Measurements from ENCODE around the gene UVRAG. TPM values are rescaled to one million over a fixed set of nuclear protein-coding genes. Genes with fewer than 3 reads are reported as not detected.

The UVRAG gene
- total and polyA plus RNA-seq, 2 of the 13 experiments (the other 11 are each of a cell fraction or from before 2014, with no cell fraction given) = 9.7 to 17.3 TPM

GRCh38 chr11:75768112-75768908 lies 46.7 kb upstream of the UVRAG start, which contains the start of gene DGAT2 (continued):
- TF ChIP-seq GPN1 (CRISPR knock-in tag; IDR thresholded peaks at IDR 0.05; ENCODE audit: borderline replicate concordance) = no peak
- no peak for TF ChIP-seq CENPBD1 (CRISPR knock-in tag; IDR thresholded peaks at IDR 0.05; ENCODE audit: borderline replicate concordance, low read depth)
- TF ChIP-seq ZNF646 (CRISPR knock-in tag; IDR thresholded peaks at IDR 0.05) = 0 out of 2 replicates have a peak, but pooled peaks have one; percentile 27
- peak; percentile 95; the same call in 1 of the 2 replicates for TF ChIP-seq TFDP1 (CRISPR knock-in tag; IDR thresholded peaks at IDR 0.05; ENCODE audit: borderline replicate concordance)
- peak; percentile 24; the same call in 1 of the 2 replicates for TF ChIP-seq ZNF710 (CRISPR knock-in tag; IDR thresholded peaks at IDR 0.05; ENCODE audit: borderline replicate concordance)
- peak; percentile 82; the same call in 1 of the 2 replicates for TF ChIP-seq ZNF441 (CRISPR knock-in tag; IDR thresholded peaks at IDR 0.05; ENCODE audit: borderline replicate concordance)
- TF ChIP-seq SSRP1 (CRISPR knock-in tag; IDR thresholded peaks at IDR 0.05) = no peak
- peak; percentile 90 for TF ChIP-seq DRAP1 (CRISPR knock-in tag; IDR thresholded peaks at IDR 0.05)
- TF ChIP-seq TFDP2 (CRISPR knock-in tag; IDR thresholded peaks at IDR 0.05) = peak; percentile 92
- peak; percentile 93 for TF ChIP-seq RAD21 (CRISPR knock-in tag; IDR thresholded peaks at IDR 0.05)
- peak; percentile 42 for TF ChIP-seq TEAD3 (CRISPR knock-in tag; optimal IDR thresholded peaks at IDR 0.05; ENCODE audit: borderline replicate concordance)
- TF ChIP-seq SRF (IDR thresholded peaks at IDR 0.05; ENCODE audit: low read depth, low read length) = no peak
- peak; percentile 79; the same call in 1 of the 2 replicates for TF ChIP-seq ELF4 (CRISPR knock-in tag; IDR thresholded peaks at IDR 0.05; ENCODE audit: borderline replicate concordance)
- TF ChIP-seq CBX1 (IDR thresholded peaks at IDR 0.05; ENCODE audit: low read depth) = peak; percentile 66
- no peak for TF ChIP-seq ETS1 (CRISPR knock-in tag; IDR thresholded peaks at IDR 0.05)

Data from HepG2 (cell line).